IPS DF 4.7 (cell line): ENCODE results near the gene ZNF316.
"Not testable (repeated sequence)": the region's sequence is repeated elsewhere in the genome, so short reads cannot be mapped to it uniquely, and the experiment has no call there.

Source experiments
- DNase-seq: peaks from one replicate; pipeline ENCODE4 v3.0.0-alpha.2; 2013; ENCODE audit warnings: low spot score; ENCODE audit errors: extremely low read depth

The ZNF316 gene

DNA sequence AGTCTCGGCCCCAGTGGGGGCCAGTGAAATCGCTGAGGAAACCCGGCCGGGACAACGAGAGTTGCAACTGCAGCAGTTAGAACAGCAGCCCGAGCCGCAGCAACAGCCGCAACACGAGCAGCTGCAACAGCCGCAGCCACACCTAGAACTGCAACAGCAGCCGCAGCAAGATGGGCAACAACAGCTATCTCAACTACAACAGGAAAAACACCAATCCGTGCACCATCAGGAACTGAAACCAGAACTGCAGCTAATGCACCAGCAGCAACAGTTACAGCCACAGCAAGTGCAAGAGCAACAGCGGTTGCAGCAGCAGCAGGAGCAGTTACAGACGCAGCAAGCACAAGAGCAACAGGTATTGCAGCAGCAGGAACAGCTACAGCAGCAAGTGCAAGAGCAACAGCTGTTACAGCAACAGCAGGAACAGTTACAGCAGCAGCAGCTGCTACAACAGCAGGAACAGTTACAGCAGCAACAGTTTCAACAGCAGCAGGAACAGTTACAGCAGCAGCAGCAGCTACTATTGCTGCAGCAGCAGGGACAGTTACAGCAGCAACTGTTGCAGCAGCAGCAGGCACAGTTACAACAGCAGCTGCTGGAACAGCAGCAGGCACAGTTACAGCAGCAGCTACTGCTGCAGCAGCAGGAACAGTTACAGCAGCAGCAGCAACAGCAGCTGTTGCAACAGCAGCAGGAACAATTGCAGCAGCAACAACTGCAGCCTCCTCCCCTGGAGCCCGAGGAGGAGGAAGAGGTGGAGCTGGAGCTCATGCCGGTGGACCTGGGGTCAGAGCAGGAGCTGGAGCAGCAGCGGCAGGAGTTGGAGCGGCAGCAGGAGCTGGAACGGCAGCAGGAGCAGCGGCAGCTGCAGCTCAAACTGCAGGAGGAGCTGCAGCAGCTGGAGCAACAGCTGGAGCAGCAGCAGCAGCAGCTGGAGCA, 15.7 kb upstream of the ZNF316 start:
- no peak for DNase-seq

DNA sequence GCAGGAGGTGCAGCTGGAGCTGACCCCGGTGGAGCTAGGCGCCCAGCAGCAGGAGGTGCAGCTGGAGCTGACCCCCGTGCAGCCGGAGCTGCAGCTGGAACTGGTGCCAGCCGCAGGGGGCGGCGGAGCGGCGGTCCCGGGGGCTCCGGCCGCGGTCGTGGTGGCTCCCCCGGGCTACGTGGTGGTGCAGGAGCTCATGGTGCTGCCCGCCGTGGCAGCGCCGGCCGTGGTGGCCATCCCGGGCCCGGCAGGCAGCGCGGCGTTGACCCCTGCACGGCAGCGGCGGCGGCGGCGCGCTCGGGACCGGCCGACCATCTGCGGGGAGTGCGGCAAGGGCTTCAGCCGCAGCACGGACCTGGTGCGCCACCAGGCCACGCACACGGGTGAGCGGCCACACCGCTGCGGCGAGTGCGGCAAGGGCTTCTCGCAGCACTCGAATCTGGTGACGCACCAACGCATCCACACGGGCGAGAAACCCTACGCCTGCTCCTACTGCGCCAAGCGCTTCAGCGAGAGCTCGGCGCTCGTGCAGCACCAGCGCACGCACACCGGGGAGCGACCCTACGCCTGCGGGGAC, 14.9 kb upstream of the ZNF316 start:
- DNase-seq = no peak

DNA sequence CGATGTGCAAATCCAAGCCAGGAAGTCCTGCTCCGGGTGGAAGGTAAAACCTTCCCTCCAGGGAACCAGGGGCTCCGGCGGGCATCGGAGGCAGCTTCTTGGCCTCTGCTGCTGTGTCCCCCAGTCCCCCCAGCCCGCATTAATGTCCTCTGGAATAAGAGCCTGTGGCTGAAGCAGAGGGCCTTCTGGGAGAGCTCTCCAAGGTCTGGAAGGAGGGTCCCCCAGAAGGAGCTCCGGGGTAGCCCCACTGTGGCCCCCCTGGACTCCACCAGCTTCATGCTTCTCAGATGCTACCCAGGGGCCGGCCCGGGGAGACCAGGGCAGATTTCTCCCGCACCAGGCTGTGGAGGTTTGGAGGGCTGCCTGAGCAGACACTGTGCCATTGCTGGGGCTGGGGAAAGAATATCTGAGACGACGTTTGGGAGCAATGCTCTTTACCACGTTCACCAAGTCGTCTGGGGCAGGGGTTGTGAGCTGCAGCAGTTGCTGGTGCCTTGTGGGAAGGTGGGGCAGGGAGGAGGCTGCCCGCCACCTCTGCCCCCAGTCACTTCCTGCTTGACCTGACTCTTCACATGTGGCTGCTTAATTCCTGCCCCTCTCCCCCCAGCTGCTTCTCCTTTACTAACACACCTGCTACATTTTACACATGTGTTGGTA, 13.4 kb upstream of the ZNF316 start:
- DNase-seq = no peak

DNA sequence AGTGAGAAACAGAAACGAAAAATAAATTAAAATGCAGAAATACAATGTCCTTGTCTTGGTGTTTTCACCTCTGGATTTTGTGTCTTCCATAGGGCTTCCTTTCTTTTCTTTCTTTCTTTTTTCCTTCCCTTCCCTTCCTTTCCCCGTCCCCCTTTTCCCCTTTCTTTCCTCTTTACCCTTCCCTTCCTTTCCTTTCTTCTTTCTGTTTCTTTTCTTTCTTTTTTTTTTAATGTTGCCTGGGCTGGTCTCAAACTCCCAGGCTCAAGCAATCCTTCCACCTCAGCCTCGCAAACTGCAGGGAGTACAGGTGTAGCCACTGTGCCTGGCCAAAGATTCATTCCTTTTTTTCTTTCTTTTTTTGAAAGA, 12.9 kb upstream of the ZNF316 start:
- no peak for DNase-seq

DNA sequence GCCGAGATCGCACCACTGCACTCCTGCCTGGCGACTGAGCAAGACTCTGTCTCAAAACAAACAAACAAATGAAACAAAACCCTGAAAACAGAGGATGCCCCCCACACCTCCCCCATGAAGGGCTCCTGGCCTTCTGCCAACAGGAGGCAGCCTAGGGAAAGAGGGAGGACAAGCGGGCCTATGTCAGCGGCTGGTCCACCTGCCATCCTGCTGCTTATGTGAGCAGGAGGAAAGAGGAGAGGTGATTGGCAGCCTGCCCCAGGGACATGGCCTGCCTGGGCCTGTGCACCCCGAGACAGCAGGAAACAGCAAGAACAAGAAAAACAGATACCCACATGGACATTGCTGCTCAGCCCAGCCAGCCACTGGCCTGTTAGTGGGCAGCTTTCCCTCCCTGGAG, 9.1 kb upstream of the ZNF316 start:
- no peak for DNase-seq

DNA sequence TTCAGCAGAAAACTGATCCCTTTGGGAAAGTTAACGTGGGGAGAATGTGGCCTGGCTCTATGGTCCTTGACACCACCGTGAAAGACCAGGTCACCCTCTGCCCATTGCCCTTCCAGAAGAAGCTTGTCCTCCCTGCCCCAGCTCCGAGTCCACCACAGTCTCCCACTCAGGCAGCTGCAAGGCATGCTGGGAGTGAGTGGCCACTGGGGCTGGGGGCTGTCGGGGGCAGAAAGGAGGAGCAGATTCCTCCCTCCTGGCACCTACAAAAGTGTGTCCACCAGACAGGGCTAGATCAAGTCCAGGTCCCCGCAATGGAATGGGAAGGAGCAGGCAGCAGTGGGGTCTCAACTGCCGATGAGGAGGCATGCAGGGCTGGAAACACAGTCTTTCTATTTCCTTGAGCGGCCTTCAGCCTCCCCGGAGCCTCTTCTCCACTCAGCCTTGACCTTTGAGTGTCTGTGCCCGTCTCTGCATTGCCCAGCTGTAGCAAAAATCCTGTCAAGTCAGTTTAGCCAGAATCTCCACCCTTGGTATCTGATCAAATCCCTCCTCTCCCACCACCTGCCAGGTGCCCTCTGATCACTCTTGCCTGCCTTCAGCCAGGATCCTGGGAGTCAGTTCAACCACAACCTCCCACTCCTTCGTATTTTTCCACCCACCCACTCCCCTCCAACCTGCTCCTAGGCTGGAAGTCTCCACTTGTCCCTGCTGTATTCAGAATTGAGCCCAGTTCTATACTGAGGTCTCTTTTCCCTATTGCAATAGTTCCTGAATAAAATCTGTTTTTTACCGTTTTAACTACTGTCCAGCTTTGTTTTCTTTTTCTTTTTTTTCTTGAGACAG, 6.9 kb upstream of the ZNF316 start:
- no peak for DNase-seq

DNA sequence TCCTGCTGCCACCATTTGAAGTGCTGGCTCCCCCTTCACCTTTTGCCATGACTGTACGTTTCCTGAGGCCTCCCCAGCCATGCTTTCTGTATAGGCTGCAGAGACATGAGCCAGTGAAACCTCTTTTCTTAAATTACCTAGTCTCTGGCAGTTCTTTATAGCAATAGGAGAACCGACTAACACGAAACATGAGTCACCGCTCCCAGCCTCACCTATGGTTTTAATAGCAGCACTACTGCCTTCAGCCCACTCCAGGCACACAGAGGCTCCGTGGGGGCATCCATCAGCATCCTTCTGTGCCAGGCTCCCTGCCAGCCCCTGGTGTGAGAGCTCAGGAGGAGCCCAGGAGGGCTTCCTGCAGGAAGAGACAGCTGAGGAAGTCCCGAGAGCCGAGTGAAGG, 5.5 kb upstream of the ZNF316 start:
- no peak for DNase-seq

DNA sequence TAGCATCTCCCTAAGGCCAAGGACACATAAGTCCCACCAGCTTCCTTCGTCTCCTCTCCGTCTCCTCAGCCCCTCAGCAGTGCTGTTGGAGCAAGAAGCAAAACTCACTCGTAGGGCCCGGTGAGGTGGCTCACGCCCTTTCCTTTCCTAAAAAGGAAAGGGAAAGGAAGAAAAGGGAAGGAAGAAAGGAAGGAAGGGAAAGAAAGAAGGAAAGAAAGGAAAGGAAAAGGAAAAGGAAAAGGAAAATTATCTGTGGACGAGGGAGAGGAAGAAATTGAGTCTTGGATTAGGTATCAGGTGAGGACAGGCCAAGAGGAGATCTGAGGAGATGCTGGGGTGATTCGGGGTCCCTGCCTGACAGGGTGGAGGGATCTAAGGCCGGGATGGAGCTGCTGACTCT, 3.1 kb upstream of the ZNF316 start:
- DNase-seq = no peak

DNA sequence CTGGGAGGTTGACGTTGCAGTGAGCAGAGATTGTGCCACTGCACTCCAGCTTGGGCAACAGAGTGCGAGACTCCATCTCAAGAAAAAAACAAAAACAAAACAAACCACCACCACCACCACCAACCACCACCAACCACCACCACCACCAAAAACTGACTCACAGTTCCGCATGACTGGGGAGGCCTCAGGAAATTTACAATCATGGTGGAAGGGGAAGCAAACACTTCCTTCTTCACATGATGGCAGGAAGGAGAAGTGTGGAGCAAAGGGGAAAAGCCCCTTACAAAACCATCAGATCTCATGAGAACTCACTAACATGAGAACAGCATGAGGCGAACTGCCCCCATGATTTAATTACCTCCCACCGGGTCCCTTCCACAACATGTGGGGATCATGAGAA, 2.1 kb upstream of the ZNF316 start:
- not testable (repeated sequence) for DNase-seq

DNA sequence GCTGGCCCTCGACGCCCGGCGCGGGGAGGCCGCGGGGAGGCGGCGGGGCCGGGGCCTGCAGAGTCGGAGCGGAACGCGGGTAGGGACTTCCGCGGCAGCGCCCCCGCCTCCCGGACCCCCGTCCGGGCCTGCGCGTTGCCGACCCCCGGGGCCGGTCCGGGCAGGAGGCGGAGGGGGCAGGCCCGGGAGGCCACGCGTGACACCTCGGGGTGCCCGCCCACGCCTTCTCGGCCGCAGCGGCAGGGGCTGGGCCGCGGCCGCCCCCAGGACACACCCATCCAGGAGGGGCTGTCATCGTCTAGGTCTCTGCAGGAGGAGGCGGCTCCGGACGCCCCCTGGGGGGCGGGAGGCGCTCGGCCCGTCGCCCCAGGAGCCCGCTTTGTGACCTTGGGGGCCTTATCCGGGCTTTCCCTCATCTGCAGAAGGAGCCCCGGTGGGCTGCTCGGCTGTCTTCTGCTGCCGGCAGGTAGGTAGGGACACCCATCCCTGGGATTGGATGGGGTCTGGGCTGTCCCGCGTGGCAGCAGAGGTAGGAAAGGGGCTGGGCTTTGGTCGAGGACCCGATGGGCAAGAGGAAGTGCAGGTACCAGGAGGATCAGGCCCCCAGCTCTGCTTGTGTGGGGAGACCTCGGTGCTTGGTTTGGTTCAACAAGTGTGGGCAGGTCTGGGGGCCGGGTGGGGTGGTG, 569 bp downstream of the ZNF316 start:
- DNase-seq = no peak

DNA sequence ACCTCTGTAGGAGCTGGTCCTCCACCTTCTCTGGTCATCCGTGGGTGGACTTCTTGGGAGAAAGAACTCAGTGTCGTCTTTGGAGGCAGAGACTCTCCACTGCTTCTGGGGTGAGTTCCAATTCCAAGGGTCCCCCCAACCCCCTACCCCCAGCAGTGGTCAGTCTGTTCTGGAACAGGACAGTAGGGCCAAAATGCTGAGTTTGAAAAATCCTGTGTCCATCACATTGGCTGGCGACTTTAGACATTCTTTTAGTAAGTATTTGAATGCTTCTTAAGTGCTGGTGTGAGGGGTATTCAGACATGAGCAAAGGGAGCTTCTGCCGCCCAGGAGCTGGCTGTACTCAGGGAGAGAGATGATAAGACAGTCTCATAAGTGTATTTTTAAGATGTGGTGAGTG, 1.9 kb downstream of the ZNF316 start:
- no peak for DNase-seq

DNA sequence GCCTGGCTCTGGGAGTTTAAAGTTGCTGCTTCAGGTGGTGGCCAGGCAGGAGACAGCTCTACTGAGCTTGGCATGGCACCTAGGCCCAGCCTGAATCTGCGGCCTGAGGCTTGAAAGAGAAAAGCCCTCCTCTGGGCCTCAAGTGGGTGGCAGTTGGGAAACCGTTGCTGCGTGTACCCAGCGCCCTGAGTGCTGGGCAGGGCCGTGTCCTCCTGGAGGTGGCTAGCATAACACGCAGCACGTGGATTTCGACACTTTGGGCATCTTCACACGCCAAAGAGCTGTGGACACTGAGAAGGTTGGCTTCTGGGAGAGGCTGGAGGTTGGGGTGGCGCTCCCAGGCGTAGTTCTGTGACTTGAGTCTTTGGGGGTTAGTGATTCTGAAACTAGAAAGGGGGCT, 2.5 kb downstream of the ZNF316 start:
- no peak for DNase-seq

DNA sequence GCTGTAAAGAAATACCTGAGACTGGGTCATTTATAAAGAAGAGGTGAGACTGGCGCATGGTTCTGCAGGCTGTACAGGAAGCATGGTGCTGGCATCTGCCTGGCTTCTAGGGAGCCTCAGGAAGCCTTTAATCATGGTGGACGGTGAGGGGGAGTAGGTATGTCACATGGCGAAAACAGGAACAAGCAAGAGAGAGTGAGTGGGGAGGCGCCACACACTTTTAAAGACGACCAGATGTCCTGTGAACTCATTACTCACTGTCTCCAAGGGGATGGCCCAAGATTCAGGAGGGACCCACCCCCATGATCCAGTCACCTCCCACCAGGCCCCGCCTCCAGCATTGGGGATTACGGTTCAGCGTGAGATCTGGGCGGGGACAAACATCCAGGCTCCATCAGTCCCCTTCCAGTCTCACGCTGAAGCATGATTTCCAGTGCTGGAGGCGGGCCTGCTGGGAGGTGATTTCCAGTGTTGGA, 3.2 kb downstream of the ZNF316 start:
- no peak for DNase-seq

DNA sequence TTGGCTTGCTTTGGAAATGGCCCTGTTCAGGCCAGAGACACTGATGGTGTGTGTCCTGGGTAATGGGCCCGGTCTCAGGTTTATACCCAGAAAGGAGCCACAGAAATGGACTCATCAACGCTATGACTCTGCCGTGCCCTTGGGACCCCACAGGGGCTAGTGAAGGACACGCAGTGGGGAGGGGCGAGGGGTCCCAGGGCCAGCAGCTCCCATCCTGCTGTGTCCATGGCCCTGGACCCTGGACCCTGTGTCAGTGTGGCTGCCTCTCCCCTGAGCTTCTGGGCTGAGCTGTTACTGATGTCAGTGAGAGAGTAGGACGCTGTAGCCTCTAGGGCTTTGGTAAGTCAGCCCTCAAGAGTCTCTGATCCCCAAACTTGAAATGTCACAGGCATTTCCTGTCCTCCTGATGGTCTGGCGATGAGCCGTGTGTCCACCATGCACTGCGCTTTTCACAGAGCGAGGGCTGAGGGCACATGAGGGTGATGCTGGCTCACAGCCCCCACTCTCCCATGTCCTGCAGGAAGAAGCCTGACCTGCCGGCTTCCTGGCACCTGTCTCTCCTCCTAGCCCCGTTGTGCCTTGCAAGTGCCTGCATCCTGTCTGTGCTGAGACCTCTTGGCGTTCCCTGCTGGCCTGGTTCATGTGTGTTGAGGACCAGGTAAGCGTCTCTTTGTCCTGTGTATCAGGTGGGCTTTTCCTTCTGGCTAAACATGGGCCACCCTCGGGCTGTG, 4.4 kb downstream of the ZNF316 start:
- DNase-seq = no peak

DNA sequence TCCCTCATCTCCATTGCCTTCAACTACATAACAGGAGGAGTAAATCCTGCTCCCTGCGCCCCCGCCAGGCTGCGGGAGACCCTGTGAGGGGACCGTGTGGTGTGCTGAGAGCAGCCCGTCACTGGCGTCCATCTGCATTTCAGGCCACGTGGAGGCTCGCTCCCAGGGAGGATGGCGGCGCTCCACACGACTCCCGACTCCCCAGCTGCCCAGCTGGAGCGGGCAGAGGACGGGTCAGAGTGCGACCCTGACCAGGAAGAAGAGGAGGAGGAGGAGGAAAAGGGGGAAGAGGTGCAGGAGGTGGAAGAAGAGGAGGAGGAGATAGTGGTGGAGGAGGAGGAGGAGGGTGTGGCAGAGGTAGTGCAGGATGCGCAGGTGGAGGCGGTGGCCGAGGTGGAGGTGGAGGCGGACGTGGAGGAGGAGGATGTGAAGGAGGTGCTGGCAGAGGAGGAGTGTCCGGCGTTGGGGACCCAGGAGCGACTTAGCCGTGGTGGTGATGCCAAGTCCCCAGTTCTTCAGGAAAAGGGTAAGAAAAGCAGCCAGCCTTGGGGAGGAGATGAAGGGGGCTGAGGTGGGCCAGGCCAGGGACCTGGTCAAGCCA, 5.2 kb downstream of the ZNF316 start:
- no peak for DNase-seq

DNA sequence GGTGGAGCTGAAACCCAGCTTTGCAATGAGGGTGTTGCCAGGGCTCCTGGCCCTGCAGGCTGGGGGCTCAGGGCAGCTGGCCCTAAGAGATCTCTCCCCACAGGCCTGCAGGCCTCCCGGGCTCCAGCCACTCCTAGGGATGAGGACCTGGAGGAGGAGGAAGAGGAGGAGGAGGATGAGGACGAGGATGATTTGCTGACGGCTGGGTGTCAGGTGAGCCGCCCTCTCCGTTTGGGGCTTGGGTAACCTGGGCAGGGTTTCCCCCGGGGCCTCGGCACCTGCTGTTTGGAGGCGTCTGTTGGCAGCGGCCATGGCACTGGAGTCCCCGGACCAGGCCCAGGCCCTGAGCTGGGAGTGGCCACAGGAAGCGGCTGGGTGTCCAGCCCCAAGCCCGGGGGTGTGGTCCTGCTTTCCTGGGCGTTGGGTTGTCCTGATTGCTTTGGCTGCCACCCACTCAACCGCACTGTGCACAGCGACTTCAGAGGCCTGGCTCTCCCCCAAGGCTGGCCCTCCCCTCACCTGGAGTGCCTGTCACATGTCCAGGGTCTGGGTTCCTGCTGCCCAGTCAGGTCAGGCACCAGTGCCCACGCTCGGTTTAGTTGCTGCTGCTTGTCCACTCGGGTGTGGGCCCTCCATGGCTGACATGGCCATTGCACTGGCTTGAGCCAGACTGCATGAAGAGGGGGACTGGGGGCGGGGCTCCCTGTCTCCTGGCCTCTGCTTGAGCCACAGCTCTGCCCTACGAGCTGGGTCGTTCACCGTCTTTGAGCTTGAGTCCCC, 5.9 kb downstream of the ZNF316 start:
- DNase-seq = no peak

DNA sequence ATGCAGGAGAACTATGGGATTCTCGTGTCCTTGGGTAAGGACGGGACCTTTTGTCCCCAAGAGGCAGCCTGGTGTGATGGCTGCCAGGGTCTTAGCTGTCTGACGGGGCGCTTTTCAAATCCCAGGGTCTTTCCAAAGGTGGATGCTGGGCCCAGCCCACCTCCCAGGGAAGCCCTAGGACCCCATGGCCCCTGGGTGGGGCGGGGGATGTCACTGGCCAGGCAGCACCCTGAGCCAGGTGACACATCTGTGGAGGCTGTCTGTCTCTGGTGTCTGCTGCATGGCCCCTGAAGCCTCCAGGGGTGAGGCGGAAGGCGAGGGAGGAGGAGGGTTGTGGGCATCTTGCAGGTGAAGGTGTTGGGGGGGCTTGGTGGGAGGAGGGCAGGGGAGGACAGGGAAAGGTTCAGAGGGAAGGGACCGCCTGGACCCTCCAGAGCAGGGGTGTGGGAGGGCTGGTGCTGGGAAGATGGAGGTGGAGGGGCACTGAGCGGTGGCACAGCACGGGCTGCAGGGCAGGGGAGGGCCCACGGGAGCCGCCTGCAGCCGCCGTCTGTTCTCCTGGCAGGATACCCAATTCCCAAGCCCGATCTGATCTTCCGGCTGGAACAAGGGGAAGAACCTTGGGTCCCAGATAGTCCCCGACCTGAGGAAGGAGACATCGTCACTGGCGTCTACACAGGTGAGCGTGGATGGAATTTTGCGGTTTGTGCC, 7.0 kb downstream of the ZNF316 start:
- no peak for DNase-seq

DNA sequence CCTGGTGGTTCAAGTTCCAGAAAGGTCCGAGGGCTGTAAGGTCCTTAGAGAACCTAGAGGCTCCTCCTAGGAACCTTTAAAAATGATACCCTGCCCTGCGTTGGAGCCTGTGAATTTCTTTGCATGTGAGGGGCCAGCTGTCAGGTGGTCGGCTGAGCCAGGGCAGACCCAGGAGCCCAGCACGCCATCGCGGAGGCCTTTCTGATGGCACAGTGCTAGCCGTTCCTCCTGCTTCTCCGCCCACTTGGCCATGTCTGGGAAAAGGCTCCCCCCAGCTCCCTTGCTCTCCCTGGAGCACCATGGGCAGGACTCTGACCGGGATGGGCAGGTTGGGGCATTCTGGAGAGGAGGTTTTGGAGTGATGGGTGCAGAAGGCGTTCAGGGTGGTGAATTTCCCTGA, 7.6 kb downstream of the ZNF316 start:
- DNase-seq = no peak
